K562 (cell line): ENCODE results near the gene ACAD10. TPM values are rescaled to one million over a fixed set of nuclear protein-coding genes. Genes with fewer than 3 reads are reported as not detected.
"Not testable (repeated sequence)": the region's sequence is repeated elsewhere in the genome, so short reads cannot be mapped to it uniquely, and the experiment has no call there.

Experiments
- ATAC-seq: fragments of 200-7000 bp; cut with Tn5 transposase; 3 replicates; pipeline ENCODE4 v1.9.1; 2020; ENCODE audit warnings: moderate library complexity
- BruUV-seq: library from RNA; stranded (reverse); fragments of 400-500 nt; replicated peaks from 2 replicates; lab custom pipeline; 2021; lab: Mats Ljungman, UMichigan
- CTCF ChIA-PET: fragments of 300-600 bp; formaldehyde crosslinking; extraction: SDS; loops from one replicate; lab custom pipeline; 2021; ENCODE audit warnings: low intra/inter-chr PET ratio; lab: Yijun Ruan, JAX
- POLR2A ChIA-PET: fragments of 300-600, 350-650 bp; sonication (Branson Sonifier 250); formaldehyde crosslinking; extraction: SDS; loops from one replicate; lab custom pipeline; 2021; ENCODE audit warnings: antibody characterized with exemption, inconsistent platforms; lab: Yijun Ruan, JAX
- DNase-seq, 4 experiments: peaks; one replicate each; pipeline versions ENCODE4 v3.0.0 to v3.0.0-alpha.2; 2011 to 2018; ENCODE audit warnings: low spot score in 3 of 4, mixed read lengths in 3 of 4; ENCODE audit errors: extremely low read depth in 1 of 4
- FAIRE-seq: peaks from 2 replicates; lab custom pipeline; 2011; peaks lifted over from hg19 to GRCh38; lab: Jason Lieb, UNC
- H2AFZ ChIP-seq: 2 replicates; pipeline ENCODE4 v1.6.0; 2011; ENCODE audit warnings: low read depth, low read length, control low read depth, inconsistent platforms
- H3K27ac ChIP-seq: fragments of 200-600 bp; 3 replicates; pipeline ENCODE4 v1.8.0; 2011; ENCODE audit warnings: low read depth, mild to moderate bottlenecking, control low read depth, inconsistent platforms, low read length, moderate library complexity, mixed read lengths; ENCODE audit errors: extremely low read depth
- H3K27me3 ChIP-seq, 2 experiments: fragments of 300-600 bp in 1 of 2; 2 replicates in 1 of 2; 3 replicates in 1 of 2; pipeline versions ENCODE4 v1.6.0 to v1.8.0; 2011; ENCODE audit warnings: inconsistent platforms in 2 of 2, low read length in 2 of 2, mild to moderate bottlenecking in 1 of 2, mixed read lengths in 1 of 2, moderate library complexity in 1 of 2; ENCODE audit not compliant: control insufficient read depth in 2 of 2, insufficient read depth in 2 of 2
- H3K36me3 ChIP-seq: fragments of 300-600 bp; 3 replicates; pipeline ENCODE4 v1.8.0; 2011; ENCODE audit warnings: mild to moderate bottlenecking, low read length, inconsistent platforms; ENCODE audit not compliant: control insufficient read depth, insufficient read depth
- H3K4me1 ChIP-seq, 2 experiments: fragments of 200-600 bp in 1 of 2; replicated peaks in 1 of 2; 2 replicates in 1 of 2; 3 replicates in 1 of 2; pipeline versions ENCODE4 v1.5.1 to v1.8.0; 2011; ENCODE audit warnings: inconsistent platforms in 2 of 2, low read length in 2 of 2, mild to moderate bottlenecking in 1 of 2, mixed read lengths in 1 of 2, moderate library complexity in 1 of 2; ENCODE audit not compliant: control insufficient read depth in 2 of 2, insufficient read depth in 2 of 2
- H3K4me2 ChIP-seq: 2 replicates; pipeline ENCODE4 v1.6.1; 2011; ENCODE audit warnings: low read length, control low read depth, inconsistent platforms, mixed read lengths; ENCODE audit not compliant: insufficient read depth
- H3K4me3 ChIP-seq: fragments of 200-600 bp; sonication (generic), shearing (Covaris generic); 2 replicates; pipeline ENCODE4 v1.5.1; 2016; ENCODE audit warnings: control low read depth, inconsistent platforms
- H3K79me2 ChIP-seq: fragments of 200-600 bp; 3 replicates; pipeline ENCODE4 v1.8.0; 2011; ENCODE audit warnings: low read length, inconsistent platforms; ENCODE audit not compliant: control insufficient read depth, insufficient read depth
- H3K9ac ChIP-seq, 2 experiments: 2 replicates each; pipeline versions ENCODE4 v1.6.0 to v1.6.1; 2011; ENCODE audit warnings: low read depth in 2 of 2, low read length in 2 of 2, control low read depth in 1 of 2, inconsistent platforms in 1 of 2, mild to moderate bottlenecking in 1 of 2, mixed read lengths in 1 of 2; ENCODE audit not compliant: insufficient read depth in 1 of 2
- H3K9me1 ChIP-seq: one replicate; pipeline ENCODE4 v1.6.0; 2011; ENCODE audit warnings: inconsistent platforms, mild to moderate bottlenecking, low read length, moderate library complexity; ENCODE audit not compliant: control insufficient read depth, insufficient read depth
- H3K9me3 ChIP-seq: replicated peaks from 2 replicates; pipeline ENCODE4 v1.5.1; 2011; ENCODE audit warnings: low read depth, low read length, inconsistent platforms; ENCODE audit not compliant: control insufficient read depth, insufficient read depth
- H4K20me1 ChIP-seq: replicated peaks from 2 replicates; pipeline ENCODE4 v1.6.1; 2011; ENCODE audit warnings: low read length, inconsistent platforms, mixed read lengths; ENCODE audit not compliant: control insufficient read depth, insufficient read depth
- BHLHE40 ChIP-seq: IDR thresholded peaks from 2 replicates; pipeline ENCODE4 v1.6.1; 2011; ENCODE audit warnings: low read length, improper control_type of control experiment
- FUS ChIP-seq: fragments of 200-400 bp; formaldehyde crosslinking; optimal IDR thresholded peaks from 2 replicates; pipeline ENCODE3; 2017; ENCODE audit warnings: low read depth, low read length
- KAT7 ChIP-seq: sonication (generic); formaldehyde crosslinking; IDR thresholded peaks from 2 replicates; pipeline ENCODE4 v1.8.0; 2022; ENCODE audit warnings: missing genetic modification reagents, mild to moderate bottlenecking, borderline replicate concordance
- NEUROD1 ChIP-seq: fragments of 150-350 bp; IDR thresholded peaks from 2 replicates; pipeline ENCODE4 v1.6.1; 2014; ENCODE audit warnings: borderline replicate concordance, low read length, low read depth; ENCODE audit not compliant: partially characterized antibody
- RBM25 ChIP-seq: fragments of 200-400 bp; formaldehyde crosslinking; IDR thresholded peaks from 2 replicates; pipeline ENCODE4 v1.6.1; 2018; ENCODE audit warnings: low read length, low read depth, moderate library complexity; ENCODE audit not compliant: severe bottlenecking
- ZKSCAN8 ChIP-seq: fragments of 200-800 bp; sonication (Bioruptor generic); IDR thresholded peaks from 2 replicates; pipeline ENCODE4 v1.6.1; 2016; ENCODE audit warnings: missing genetic modification characterization, missing compliant biosample characterization
- ZNF551 ChIP-seq: fragments of 250-450 bp; sonication (Bioruptor Pico); IDR thresholded peaks from 2 replicates; pipeline ENCODE4 v1.5.0; 2021; ENCODE audit warnings: mild to moderate bottlenecking, moderate library complexity
- WGBS: fragments of 100-300 bp; shearing (Covaris generic); methylation state at CpG from one replicate; pipeline ENCODE4 v1.1.6; 2016; ENCODE audit warnings: low coverage, mixed read lengths; ENCODE audit not compliant: insufficient coverage; ENCODE audit errors: missing lambda C conversion rate; 5-methylcytosine and 5-hydroxymethylcytosine counted together
- in situ Hi-C: fragments of 300-500 bp; cut with MboI; formaldehyde crosslinking; loops from 4 replicates; pipeline ENCODE4 v1.15.0; 2018; ENCODE audit warnings: inconsistent platforms, mixed read lengths
- intact Hi-C: fragments of 100-400 bp; cut with micrococcal nuclease; formaldehyde crosslinking; loops from 2 replicates; pipeline ENCODE4 v1.14.2; 2022
- polyA plus RNA-seq, 8 experiments: library from polyadenylated mRNA; depleted of rRNA in 4 of 8; stranded (reverse) in 5 of 8; unstranded in 3 of 8; fragments of >200 nt; fragmentation: Nextera tagmentation in 2 of 8; fragmentation: Illumina TruSeq in 1 of 8; extraction: Ambion mirVana in 2 of 8; extraction: Trizol in 1 of 8; gene quantifications; 2 replicates each; pipeline versions ENCODE4 v1.2.1 to v1.2.3, GENCODE V29; 2011 to 2014; ENCODE audit warnings: inconsistent platforms in 1 of 8, missing spikeins in 1 of 8
- total RNA-seq, 7 experiments: library from RNA; depleted of rRNA in 6 of 7; stranded (reverse); fragments of >200 nt in 6 of 7; fragmentation: Illumina TruSeq in 2 of 7; extraction: Trizol in 2 of 7; gene quantifications; 2 replicates each; pipeline versions ENCODE4 v1.2.1 to v1.2.3, GENCODE V29; 2011 to 2021; ENCODE audit warnings: low replicate concordance in 1 of 7
- TF ChIP-seq, protein P1 (sequence below): fragments of 200-800 bp; sonication (Bioruptor generic); IDR thresholded peaks from 2 replicates; pipeline ENCODE4 v1.6.1; 2017; ENCODE audit warnings: missing genetic modification characterization, missing compliant biosample characterization
- TF ChIP-seq, protein P2 (sequence below): fragments of 200-800 bp; sonication (Bioruptor generic); IDR thresholded peaks from 2 replicates; pipeline ENCODE4 v1.6.1; 2017; ENCODE audit warnings: missing genetic modification characterization, missing compliant biosample characterization
- TF ChIP-seq, protein P3 (sequence below): sonication (generic); formaldehyde crosslinking; IDR thresholded peaks from 2 replicates; pipeline ENCODE4 v1.8.0; 2023; ENCODE audit warnings: mild to moderate bottlenecking, missing genetic modification reagents

ACAD10 gene
- total and polyA plus RNA-seq, 9 of the 15 experiments (the other 6 are each of a cell fraction or from before 2014, with no cell fraction given): 2.3 to 19.2 (median 12.0) TPM

DNA sequence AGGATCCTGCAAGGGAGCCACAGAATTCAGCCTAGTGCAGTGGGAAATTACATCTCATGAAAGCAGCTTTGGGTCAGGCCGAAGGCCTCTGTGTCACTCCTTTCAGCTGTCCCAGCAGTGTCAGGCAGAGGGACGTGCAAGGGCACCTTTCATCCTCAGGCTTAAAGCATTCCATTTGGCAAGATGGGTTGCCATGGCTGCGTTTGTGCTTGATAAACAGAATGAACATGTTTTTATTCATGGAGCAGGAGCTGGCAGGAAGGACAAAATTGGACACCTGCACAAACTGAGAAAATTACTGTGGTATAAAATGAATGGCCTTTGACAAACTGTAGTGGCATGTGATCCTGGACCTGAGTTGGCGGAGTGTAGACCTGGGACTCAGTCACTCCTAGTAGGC lies 29.4 kb downstream of the ACAD10 start:
- H3K9me3 ChIP-seq: no peaks in the 10 kb centered on the region
- no peaks in the 10 kb centered on the region for H3K9me1 ChIP-seq
- no peak for TF ChIP-seq RBM25
- TF ChIP-seq BHLHE40: no peak
- TF ChIP-seq, protein P1, sequence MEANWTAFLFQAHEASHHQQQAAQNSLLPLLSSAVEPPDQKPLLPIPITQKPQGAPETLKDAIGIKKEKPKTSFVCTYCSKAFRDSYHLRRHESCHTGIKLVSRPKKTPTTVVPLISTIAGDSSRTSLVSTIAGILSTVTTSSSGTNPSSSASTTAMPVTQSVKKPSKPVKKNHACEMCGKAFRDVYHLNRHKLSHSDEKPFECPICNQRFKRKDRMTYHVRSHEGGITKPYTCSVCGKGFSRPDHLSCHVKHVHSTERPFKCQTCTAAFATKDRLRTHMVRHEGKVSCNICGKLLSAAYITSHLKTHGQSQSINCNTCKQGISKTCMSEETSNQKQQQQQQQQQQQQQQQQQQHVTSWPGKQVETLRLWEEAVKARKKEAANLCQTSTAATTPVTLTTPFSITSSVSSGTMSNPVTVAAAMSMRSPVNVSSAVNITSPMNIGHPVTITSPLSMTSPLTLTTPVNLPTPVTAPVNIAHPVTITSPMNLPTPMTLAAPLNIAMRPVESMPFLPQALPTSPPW (CRISPR knock-in tag): no peak
- TF ChIP-seq, protein P2, sequence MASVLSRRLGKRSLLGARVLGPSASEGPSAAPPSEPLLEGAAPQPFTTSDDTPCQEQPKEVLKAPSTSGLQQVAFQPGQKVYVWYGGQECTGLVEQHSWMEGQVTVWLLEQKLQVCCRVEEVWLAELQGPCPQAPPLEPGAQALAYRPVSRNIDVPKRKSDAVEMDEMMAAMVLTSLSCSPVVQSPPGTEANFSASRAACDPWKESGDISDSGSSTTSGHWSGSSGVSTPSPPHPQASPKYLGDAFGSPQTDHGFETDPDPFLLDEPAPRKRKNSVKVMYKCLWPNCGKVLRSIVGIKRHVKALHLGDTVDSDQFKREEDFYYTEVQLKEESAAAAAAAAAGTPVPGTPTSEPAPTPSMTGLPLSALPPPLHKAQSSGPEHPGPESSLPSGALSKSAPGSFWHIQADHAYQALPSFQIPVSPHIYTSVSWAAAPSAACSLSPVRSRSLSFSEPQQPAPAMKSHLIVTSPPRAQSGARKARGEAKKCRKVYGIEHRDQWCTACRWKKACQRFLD (CRISPR knock-in tag): no peak
- TF ChIP-seq, protein P3, sequence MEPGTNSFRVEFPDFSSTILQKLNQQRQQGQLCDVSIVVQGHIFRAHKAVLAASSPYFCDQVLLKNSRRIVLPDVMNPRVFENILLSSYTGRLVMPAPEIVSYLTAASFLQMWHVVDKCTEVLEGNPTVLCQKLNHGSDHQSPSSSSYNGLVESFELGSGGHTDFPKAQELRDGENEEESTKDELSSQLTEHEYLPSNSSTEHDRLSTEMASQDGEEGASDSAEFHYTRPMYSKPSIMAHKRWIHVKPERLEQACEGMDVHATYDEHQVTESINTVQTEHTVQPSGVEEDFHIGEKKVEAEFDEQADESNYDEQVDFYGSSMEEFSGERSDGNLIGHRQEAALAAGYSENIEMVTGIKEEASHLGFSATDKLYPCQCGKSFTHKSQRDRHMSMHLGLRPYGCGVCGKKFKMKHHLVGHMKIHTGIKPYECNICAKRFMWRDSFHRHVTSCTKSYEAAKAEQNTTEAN (CRISPR knock-in tag): no peak
- TF ChIP-seq FUS: no peak
- TF ChIP-seq KAT7 (CRISPR knock-in tag): no peak
- TF ChIP-seq ZNF551 (CRISPR knock-in tag): no peak
- no peak for TF ChIP-seq NEUROD1
- TF ChIP-seq ZKSCAN8 (CRISPR knock-in tag): no peak
- H3K9ac ChIP-seq: no peak overlapping the region
- 62% methylated on average over 4 of the region's 4 CpGs for WGBS
- peaks cover 30% of the 10 kb centered on the region; the same call in 2 of the 3 replicates for H3K36me3 ChIP-seq
- in situ Hi-C loops (no loop called here), intact Hi-C loops (no loop called here)
- ChIA-PET CTCF (no interaction called here), POLR2A (interaction anchor here (1.0 kb wide), 1 partner anchor 11 kb away, joined by 5 read pairs; no protein-coding TSS in a partner anchor)
- H3K27me3 ChIP-seq: no peaks in the 10 kb centered on the region
- no peak overlapping the region for H2AFZ ChIP-seq
- no peak overlapping the region for H3K4me2 ChIP-seq
- DNase-seq (no peak), FAIRE-seq (no peak), ATAC-seq (no peak)
- H3K79me2 ChIP-seq: no peaks in the 10 kb centered on the region
- no peaks in the 10 kb centered on the region; a peak in 1 of 5 replicates for H3K4me1 ChIP-seq
- no peak overlapping the region for H3K27ac ChIP-seq
- BruUV-seq: no TSS peak
- H3K4me3 ChIP-seq: no peak overlapping the region
- H4K20me1 ChIP-seq: no peaks in the 10 kb centered on the region

DNA sequence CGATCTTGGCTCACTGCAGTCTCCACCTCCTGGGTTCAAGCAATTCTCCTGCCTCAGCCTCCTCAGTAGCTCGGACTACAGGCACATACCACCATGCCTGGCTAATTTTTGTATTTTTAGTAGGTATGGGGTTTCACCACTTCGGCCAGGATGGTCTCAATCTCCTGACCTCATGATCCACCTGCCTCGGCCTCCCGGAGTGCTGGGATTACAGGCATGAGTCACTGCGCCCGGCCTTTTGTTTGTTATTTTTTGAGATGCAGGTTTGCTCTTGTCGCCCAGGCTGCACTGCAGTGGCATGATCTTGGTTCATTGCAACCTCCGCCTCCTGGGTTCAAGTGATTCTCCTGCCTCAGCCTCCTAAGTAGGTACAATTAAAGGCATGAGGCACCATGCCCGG lies 33.5 kb downstream of the ACAD10 start:
- H3K4me3 ChIP-seq, H3K4me1 ChIP-seq, H3K79me2 ChIP-seq, DNase-seq, H3K9me1 ChIP-seq, intact Hi-C loops, CTCF ChIA-PET, POLR2A ChIA-PET, H3K9ac ChIP-seq, H3K9me3 ChIP-seq, H4K20me1 ChIP-seq, BruUV-seq, FAIRE-seq, ATAC-seq, H3K27ac ChIP-seq, H3K4me2 ChIP-seq, in situ Hi-C loops, H2AFZ ChIP-seq, H3K27me3 ChIP-seq: not testable (repeated sequence)
- peaks cover 20% of the 10 kb centered on the region; the same call in 2 of the 3 replicates for H3K36me3 ChIP-seq
- WGBS: 87% methylated on average over 10 of the region's 10 CpGs
